Cardiac muscle cell (in vitro differentiated cells and primary cell): ENCODE data around the gene NHSL2. TPM values are rescaled to one million over a fixed set of nuclear protein-coding genes. Genes with fewer than 3 reads are reported as not detected.

ENCODE experiments used
- DNase-seq, 2 donors: peaks; one replicate each; pipeline versions ENCODE4 v3.0.0 to v3.0.0-alpha.2; 2010 to 2017; ENCODE audit warnings: low read depth in 1 of 2, low spot score in 1 of 2
- H3K27ac ChIP-seq: fragments of 200-600 bp; sonication (generic); 2 replicates; pipeline ENCODE4 v1.5.1; 2016
- H3K27me3 ChIP-seq: fragments of 200-600 bp; sonication (generic); 2 replicates; pipeline ENCODE4 v1.6.0; 2016; ENCODE audit warnings: control low read depth
- H3K36me3 ChIP-seq: fragments of 200-600 bp; sonication (generic); 2 replicates; pipeline ENCODE4 v1.5.1; 2016; ENCODE audit warnings: control low read depth
- H3K4me1 ChIP-seq: fragments of 200-600 bp; sonication (generic); 2 replicates; pipeline ENCODE4 v1.8.1; 2017; ENCODE audit warnings: low read depth, mild to moderate bottlenecking, mixed run types
- H3K4me3 ChIP-seq: fragments of 200-600 bp; sonication (generic); 2 replicates; pipeline ENCODE4 v1.5.1; 2016; ENCODE audit warnings: mild to moderate bottlenecking
- H3K9me3 ChIP-seq: fragments of 200-600 bp; sonication (generic); 2 replicates; pipeline ENCODE4 v1.5.1; 2017; ENCODE audit warnings: low read depth, mild to moderate bottlenecking, control low read depth
- polyA plus RNA-seq: library from polyadenylated mRNA; unstranded; fragments of >200 nt; fragmentation: Nextera tagmentation; extraction: Ambion mirVana; gene quantifications from 2 replicates; pipeline ENCODE4 v1.2.1, GENCODE V29; 2016
- total RNA-seq: library from RNA; depleted of rRNA; stranded (reverse); fragments of >200 nt; gene quantifications from 2 replicates; pipeline ENCODE4 v1.2.3, GENCODE V29; 2016
- TF ChIP-seq, protein P1 (sequence below): IDR thresholded peaks from 2 replicates; pipeline ENCODE4 v1.5.1; 2012; ENCODE audit warnings: low read depth, mild to moderate bottlenecking, low read length

NHSL2 gene
- total and polyA plus RNA-seq, 2 experiments from 2014 or later = 6.6 to 7.9 TPM

GRCh38 chrX:71917621-71918343 lies 7.1 kb downstream of the NHSL2 start:
- peak overlapping the region; percentile 65 for H3K27ac ChIP-seq
- H3K9me3 ChIP-seq = no peaks in the 10 kb centered on the region
- H3K27me3 ChIP-seq = no peaks in the 10 kb centered on the region
- peaks cover 11% of the 10 kb centered on the region for H3K4me1 ChIP-seq
- no peaks in the 10 kb centered on the region for H3K36me3 ChIP-seq
- peak; percentile 10 to 55 for DNase-seq
- H3K4me3 ChIP-seq = no peak overlapping the region
- TF ChIP-seq, protein P1, sequence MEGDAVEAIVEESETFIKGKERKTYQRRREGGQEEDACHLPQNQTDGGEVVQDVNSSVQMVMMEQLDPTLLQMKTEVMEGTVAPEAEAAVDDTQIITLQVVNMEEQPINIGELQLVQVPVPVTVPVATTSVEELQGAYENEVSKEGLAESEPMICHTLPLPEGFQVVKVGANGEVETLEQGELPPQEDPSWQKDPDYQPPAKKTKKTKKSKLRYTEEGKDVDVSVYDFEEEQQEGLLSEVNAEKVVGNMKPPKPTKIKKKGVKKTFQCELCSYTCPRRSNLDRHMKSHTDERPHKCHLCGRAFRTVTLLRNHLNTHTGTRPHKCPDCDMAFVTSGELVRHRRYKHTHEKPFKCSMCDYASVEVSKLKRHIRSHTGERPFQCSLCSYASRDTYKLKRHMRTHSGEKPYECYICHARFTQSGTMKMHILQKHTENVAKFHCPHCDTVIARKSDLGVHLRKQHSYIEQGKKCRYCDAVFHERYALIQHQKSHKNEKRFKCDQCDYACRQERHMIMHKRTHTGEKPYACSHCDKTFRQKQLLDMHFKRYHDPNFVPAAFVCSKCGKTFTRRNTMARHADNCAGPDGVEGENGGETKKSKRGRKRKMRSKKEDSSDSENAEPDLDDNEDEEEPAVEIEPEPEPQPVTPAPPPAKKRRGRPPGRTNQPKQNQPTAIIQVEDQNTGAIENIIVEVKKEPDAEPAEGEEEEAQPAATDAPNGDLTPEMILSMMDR = no peak

- Histone ChIP-seq H3K4me1 (peaks cover 11% of the 10 kb centered on the region), H3K4me3 (no peak overlapping the region), H3K36me3 (no peaks in the 10 kb centered on the region), H3K9me3 (no peaks in the 10 kb centered on the region), H3K27ac (no peak overlapping the region), H3K27me3 (no peaks in the 10 kb centered on the region)
- TF ChIP-seq, protein P1 = no peak
- DNase-seq = peak in 1 of 2 donors; percentile 53
Measured at GRCh38 chrX:71919431-71919830, 8.8 kb downstream of the NHSL2 start.

DNA sequence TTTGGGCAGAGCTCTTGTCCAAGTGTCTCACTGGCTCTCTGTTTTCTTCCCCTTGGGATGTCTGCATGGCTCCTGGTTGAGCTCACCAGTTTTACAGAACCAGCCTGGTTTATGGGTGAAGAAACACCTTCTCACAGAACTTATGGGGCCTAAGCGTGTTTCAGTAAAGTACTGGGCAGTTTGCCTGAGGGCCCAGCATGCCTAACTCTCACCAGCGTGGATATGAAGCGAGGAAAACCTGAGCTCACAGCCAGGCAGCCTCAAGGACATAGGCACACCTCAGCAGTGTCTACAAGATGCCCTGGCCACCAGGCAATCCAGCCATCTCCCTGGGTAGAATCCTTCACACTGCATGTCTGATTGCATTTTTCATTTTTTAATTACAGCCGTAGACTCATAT lies 9.2 kb downstream of the NHSL2 start:
- no peak overlapping the region for H3K4me3 ChIP-seq
- H3K9me3 ChIP-seq = no peaks in the 10 kb centered on the region
- TF ChIP-seq, protein P1 = no peak
- no peak overlapping the region for H3K27ac ChIP-seq
- no peaks in the 10 kb centered on the region for H3K36me3 ChIP-seq
- no peaks in the 10 kb centered on the region for H3K27me3 ChIP-seq
- peaks cover 11% of the 10 kb centered on the region for H3K4me1 ChIP-seq
- no peak for DNase-seq

DNA sequence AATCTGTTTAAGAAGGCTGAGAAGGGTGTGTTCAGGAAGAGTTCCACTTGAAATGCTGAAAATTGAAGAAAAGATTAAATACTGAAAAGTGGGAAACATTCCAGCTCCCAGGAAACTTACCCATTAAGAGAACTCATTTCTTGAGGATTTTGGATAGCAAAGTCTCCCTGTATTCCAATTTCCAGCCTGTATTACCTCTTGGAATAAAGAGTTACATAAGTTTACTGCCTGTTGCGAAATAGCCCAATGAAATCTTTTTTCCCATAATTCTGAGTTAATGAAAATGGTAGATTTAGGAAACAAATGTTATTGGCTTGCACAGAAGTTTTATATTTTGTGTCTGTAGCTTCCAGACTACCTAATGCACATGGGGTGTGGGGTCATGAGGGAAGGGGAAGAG lies 12.0 kb downstream of the NHSL2 start:
- Histone ChIP-seq H3K4me3 (no peak overlapping the region), H3K27me3 (no peaks in the 10 kb centered on the region), H3K4me1 (peaks cover 10% of the 10 kb centered on the region), H3K27ac (no peak overlapping the region), H3K36me3 (no peaks in the 10 kb centered on the region), H3K9me3 (no peaks in the 10 kb centered on the region)
- no peak for DNase-seq
- TF ChIP-seq, protein P1 = no peak

- no peaks in the 10 kb centered on the region for H3K36me3 ChIP-seq
- H3K27me3 ChIP-seq = no peaks in the 10 kb centered on the region
- DNase-seq = peak in 1 of 2 donors; percentile 27
- no peak overlapping the region for H3K4me3 ChIP-seq
- TF ChIP-seq, protein P1 = no peak
- H3K9me3 ChIP-seq = no peaks in the 10 kb centered on the region
- H3K27ac ChIP-seq = no peak overlapping the region
- H3K4me1 ChIP-seq = peaks cover 2% of the 10 kb centered on the region
Measured at GRCh38 chrX:71923516-71923915, 12.9 kb downstream of the NHSL2 start.
